IPS DF 19.7 (cell line): Measurements from ENCODE around the gene PIEZO2.
"Not testable (repeated sequence)": the region's sequence is repeated elsewhere in the genome, so short reads cannot be mapped to it uniquely, and the experiment has no call there.

ENCODE experiments used
- DNase-seq: peaks from one replicate; pipeline ENCODE4 v3.0.0-alpha.2; 2013; ENCODE audit warnings: low read depth, low spot score

Gene PIEZO2

GRCh38 chr18:10977042-10977441 is 172.3 kb downstream of the PIEZO2 start:
- no peak for DNase-seq

GRCh38 chr18:10973567-10974203 is 175.7 kb downstream of the PIEZO2 start:
- no peak for DNase-seq

- DNase-seq, result no peak
Measured at GRCh38 chr18:10971717-10972116, 177.7 kb downstream of the PIEZO2 start.

- DNase-seq, result no peak
Measured at GRCh38 chr18:10965119-10965518, 184.2 kb downstream of the PIEZO2 start.

- no peak for DNase-seq
Measured at GRCh38 chr18:10953672-10954071, 195.7 kb downstream of the PIEZO2 start.

GRCh38 chr18:10951631-10952544 is 197.5 kb downstream of the PIEZO2 start:
- DNase-seq, result no peak

- no peak for DNase-seq
Measured at GRCh38 chr18:10950876-10951630, 198.3 kb downstream of the PIEZO2 start.

GRCh38 chr18:10950080-10950875 is 199.1 kb downstream of the PIEZO2 start:
- DNase-seq, result no peak

- DNase-seq, result no peak
Measured at GRCh38 chr18:10949655-10950054, 199.7 kb downstream of the PIEZO2 start.

GRCh38 chr18:10948421-10948820 is 200.9 kb downstream of the PIEZO2 start:
- no peak for DNase-seq

GRCh38 chr18:10946058-10946457 is 203.3 kb downstream of the PIEZO2 start:
- no peak for DNase-seq

- no peak for DNase-seq
Measured at GRCh38 chr18:10942998-10943397, 206.4 kb downstream of the PIEZO2 start.

GRCh38 chr18:10939822-10940221 is 209.5 kb downstream of the PIEZO2 start:
- no peak for DNase-seq

- DNase-seq, result no peak
Measured at GRCh38 chr18:10937743-10938640, 211.4 kb downstream of the PIEZO2 start.

- no peak for DNase-seq
Measured at GRCh38 chr18:10936176-10937053, 213.0 kb downstream of the PIEZO2 start.

- DNase-seq, result no peak
Measured at GRCh38 chr18:10935588-10935987, 213.8 kb downstream of the PIEZO2 start.

GRCh38 chr18:10933648-10934047 is 215.7 kb downstream of the PIEZO2 start:
- DNase-seq, result not testable (repeated sequence)

GRCh38 chr18:10930076-10930475 is 219.3 kb downstream of the PIEZO2 start:
- no peak for DNase-seq

GRCh38 chr18:10928772-10929373 is 220.5 kb downstream of the PIEZO2 start:
- no peak for DNase-seq
